Dedifferentiated amniotic fluid mesenchymal stem cell (primary cell): ENCODE measurements around the gene IL22RA1.

Experiments
- DNase-seq: peaks from one replicate; pipeline ENCODE4 v3.0.0-alpha.2; 2016; ENCODE audit errors: extremely low spot score

The IL22RA1 gene

DNA sequence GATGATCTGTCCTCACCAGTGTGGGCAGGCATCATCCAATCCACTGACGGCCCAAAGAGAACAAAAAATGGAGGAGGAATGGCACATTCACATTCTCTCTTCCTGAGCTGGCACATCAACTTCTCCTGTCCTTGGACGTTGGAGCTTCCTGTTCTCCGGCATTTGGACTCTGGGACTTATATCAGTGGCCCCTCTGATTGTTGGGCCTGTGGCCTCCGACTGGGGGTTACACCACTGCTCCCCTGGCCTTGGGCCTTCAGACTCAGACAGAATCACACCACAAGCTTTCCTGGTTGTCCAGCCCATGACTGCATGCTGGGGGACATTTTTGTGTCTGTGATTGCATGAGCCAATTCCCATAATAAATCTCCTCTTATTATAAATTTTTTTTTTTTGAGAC lies 24.1 kb upstream of the IL22RA1 start:
- DNase-seq = no peak

GRCh38 chr1:24165500-24165899 lies 22.6 kb upstream of the IL22RA1 start:
- no peak for DNase-seq

GRCh38 chr1:24164004-24164403 lies 21.1 kb upstream of the IL22RA1 start:
- no peak for DNase-seq

- DNase-seq = no peak
Measured at GRCh38 chr1:24162201-24162600, 19.3 kb upstream of the IL22RA1 start.

DNA sequence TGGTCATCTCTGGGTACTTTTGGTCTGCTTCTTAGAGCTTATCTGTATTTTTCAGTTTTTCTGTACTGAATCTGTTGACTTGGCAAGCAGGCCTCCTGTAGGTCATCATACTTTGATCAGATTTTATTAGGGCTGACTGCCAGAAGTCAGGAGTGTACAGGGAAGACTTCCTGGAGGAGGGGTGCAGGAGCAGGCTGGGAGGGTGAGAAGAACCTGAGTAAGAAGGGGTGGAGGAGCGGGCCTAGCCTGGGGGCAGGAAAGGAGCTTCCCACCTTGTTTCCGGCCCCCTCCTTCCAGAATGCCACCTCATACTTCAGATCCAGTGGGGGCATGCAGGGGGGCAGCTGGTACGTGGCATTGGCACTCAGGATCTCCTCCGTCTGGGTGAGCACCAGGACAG lies 18.3 kb upstream of the IL22RA1 start:
- DNase-seq = no peak

- no peak for DNase-seq
Measured at GRCh38 chr1:24159366-24159765, 16.4 kb upstream of the IL22RA1 start.

- DNase-seq = no peak
Measured at GRCh38 chr1:24157918-24158481, 15.1 kb upstream of the IL22RA1 start.

DNA sequence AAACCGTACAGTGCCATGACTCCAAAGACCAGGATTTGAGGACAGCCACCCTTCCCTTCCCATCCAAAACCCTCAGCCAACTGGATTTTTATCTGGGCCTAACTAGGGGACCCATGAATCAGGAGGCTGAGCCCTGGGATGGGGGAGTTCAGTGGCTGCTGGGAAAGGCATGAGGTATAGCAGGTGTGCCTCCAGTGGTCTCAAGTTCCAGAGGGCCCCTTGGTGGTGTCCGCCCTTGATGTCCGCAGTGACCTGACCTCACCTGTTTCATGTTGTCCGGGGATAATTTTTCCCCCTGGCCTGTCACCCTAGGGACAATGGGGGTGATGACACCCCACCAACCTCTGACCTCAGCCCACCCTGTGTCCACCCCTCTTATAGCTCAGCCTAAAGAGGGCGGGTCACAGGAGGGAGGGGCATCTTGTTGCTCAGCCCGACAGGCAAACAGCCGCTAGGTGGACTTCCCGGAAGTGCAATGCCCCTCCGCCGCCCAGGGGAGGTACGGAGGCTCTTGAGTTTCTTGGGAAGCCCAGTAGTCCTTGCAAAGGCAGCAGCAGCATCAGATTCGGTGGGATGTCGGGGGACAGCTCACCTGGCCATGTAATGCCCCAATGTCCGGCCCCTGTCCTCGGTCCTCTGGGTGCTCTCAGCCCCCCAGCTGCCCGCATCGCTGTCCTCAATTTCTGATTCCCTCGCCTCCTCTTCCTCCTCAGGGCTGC lies 13.8 kb upstream of the IL22RA1 start:
- DNase-seq = no peak

GRCh38 chr1:24155011-24155782 lies 12.3 kb upstream of the IL22RA1 start:
- DNase-seq = no peak

DNA sequence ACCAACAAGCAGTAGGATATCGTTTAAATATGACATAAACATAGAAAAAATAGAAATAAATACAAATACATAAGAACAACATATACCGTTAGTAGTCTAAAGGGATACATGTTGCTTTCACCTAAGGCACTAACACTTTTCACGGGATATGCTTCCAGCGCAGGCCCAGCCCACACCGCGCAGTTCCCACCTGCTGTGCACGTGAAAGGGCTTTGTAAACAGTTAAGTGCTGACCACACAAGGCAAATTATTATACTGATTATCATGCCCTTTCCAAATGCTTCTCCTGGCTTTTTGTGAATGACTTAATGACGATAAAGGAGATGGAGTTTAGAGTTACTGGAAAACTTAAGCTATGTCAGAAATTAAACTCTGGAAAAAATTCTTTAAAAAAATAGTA lies 11.3 kb upstream of the IL22RA1 start:
- DNase-seq = no peak

GRCh38 chr1:24152631-24153494 lies 9.9 kb upstream of the IL22RA1 start:
- no peak for DNase-seq

GRCh38 chr1:24151175-24151533 lies 8.2 kb upstream of the IL22RA1 start:
- no peak for DNase-seq

DNA sequence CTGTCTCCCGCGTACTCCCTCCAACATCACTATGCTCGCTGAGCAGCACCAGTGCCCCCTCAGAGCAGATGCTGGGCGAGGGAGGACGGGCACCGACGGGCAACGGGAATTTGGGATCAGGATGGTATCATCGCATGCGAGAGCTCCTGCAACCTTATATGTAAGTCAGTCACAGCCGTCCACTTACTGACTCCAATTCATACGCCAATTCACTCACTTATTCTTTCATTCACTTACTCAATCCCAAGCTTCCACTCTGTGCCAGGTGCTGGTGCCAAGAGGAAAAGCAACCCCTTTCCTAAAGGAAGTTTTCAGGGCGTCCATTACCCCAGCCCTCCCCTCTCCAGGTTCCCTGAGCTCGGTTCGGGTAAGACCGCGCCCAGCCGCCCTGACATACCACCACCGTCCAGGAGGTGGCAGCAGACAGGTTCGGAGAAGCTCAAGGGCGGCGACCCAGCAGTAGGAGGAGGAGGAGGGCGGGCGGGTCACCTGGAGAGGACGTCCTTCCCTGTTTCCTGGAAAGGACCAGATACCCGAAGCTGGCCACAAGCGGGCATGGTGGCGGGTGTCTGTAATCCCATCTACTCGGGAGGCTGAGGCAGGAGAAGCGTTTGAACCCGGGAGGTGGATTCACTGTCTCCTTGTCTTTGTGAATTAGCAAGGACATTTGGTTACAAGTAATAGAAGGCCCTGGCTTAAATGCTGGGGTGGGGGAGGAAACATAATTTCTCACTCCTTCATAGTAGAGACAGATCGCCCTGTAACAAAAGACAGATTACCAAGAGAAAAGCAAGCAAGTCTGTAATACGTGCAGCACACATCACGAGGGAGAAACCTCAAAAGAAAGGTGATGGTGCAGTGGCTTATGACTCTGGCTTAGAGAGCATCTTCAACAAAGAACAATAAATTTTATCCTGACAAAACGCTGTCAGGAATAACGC lies 7.6 kb upstream of the IL22RA1 start:
- peak; percentile 52 for DNase-seq

GRCh38 chr1:24149866-24150233 lies 6.9 kb upstream of the IL22RA1 start:
- DNase-seq = no peak

GRCh38 chr1:24147816-24148215 lies 4.9 kb upstream of the IL22RA1 start:
- DNase-seq = no peak

- DNase-seq = no peak
Measured at GRCh38 chr1:24147194-24147593, 4.3 kb upstream of the IL22RA1 start.

DNA sequence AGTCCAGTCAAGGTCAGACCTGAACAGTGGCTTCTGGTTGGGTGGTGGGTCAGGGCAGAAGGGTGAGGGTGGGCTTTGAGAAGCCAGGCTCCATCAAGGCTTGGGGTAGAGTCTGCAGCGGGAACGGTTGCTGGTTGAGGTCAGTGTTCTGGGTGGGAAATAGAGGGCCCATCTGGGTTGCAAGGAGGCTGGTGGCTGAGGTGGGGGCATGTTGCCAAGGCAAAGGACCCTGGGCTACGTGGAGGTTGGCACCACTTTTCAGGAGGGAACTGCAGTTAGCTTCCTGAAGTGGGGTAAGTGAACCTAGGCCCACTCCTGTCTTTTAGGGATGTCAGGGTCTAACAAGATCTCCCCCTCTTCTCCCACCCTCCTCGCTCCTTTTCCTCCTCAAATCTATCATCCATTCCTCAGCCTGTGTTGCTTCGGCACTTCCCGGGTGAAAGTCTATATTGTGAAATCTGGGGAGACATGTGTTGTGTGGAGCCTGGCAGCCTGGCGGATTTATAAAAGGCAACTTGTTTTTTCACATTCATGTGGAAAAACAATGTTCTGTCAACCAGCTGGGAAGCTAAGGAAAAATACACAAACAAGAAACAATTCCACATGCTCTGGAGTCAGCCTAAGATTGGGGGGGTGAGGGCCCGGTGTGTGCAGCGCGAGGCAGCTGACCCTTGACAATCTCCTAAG lies 1.5 kb downstream of the IL22RA1 start:
- no peak for DNase-seq

DNA sequence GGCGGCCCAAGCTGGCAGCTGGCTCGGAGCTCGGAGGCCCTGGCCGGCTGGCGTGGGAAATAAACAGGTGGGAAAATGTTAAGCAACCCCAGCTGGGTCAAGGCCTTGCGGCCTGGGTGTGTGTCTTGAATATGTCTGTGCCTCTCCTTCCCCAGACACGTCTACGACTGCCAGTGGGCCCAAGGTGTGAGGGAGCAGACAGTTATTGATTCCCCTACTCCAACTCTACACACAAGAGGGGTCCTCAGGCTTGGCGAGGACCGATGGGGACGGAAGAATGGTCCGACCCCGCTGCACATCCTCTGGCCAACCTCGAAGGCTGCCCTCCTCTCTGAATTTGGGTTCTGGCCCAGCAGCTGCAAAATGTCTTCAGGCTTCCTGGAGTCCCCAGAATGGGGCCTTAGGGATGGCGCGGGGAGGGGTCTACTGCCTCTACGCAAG lies 2.2 kb downstream of the IL22RA1 start:
- DNase-seq = no peak

DNA sequence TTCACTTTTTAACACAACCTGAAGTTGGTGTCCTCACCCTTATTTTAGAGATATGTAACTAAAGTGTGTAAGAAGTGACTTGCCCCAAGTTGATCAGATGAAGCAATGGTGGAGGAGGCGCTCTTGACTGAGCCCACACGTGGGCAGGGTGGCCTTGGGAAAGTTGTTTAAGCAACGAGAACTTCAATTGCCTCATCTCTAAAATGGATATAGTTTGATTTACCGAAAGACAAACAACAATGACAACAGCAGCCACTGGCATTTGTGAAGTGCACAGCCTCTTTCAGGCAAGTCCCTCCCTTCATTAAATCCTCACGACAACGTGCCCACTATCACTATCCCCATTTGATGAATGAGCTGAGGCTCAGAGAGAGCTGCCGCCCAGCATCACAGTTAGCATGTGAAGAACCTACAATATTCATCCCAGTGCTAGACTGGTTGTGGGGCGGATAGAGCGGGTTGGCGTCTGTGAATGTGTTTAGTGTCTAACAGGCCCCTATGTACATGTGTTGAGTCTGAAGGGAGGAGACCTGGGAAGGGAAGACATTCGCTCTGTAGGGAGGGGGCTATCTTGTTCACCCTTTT lies 3.0 kb downstream of the IL22RA1 start:
- DNase-seq = no peak

- no peak for DNase-seq
Measured at GRCh38 chr1:24139222-24139489, 3.8 kb downstream of the IL22RA1 start.
